Gastroesophageal sphincter (tissue), 3 donors: ENCODE results near the gene BLCAP.

Experiments
- CTCF ChIP-seq, 4 experiments: fragments of 200-600 bp in 2 of 4; fragments of 450-650 bp in 2 of 4; sonication (generic) in 1 of 4; IDR thresholded peaks; one replicate each; pipeline ENCODE4 v1.5.1; 2017 to 2019; ENCODE audit warnings: antibody characterized with exemption in 4 of 4, mild to moderate bottlenecking in 2 of 4, moderate library complexity in 2 of 4
- POLR2A ChIP-seq, 2 donors: fragments of 450-650 bp; IDR thresholded peaks; one replicate each; pipeline ENCODE4 v1.6.1; 2017; ENCODE audit warnings: antibody characterized with exemption in 2 of 2, mild to moderate bottlenecking in 2 of 2, moderate library complexity in 1 of 2

- TF ChIP-seq CTCF (IDR thresholded peaks at IDR 0.05) (no peak), POLR2A (IDR thresholded peaks at IDR 0.05) (no peak)
Measured at GRCh38 chr20:37575884-37576283, 48.2 kb upstream of the BLCAP start.
